HG03457 (cell line): ENCODE results near the gene FBXO30.

Experiments used
- ATAC-seq: cut with Tn5 transposase; IDR thresholded peaks from one replicate; pipeline ENCODE4 v1.9.1; 2021; ENCODE audit warnings: moderate number of reproducible peaks; ENCODE audit not compliant: unreplicated experiment

Gene FBXO30

DNA sequence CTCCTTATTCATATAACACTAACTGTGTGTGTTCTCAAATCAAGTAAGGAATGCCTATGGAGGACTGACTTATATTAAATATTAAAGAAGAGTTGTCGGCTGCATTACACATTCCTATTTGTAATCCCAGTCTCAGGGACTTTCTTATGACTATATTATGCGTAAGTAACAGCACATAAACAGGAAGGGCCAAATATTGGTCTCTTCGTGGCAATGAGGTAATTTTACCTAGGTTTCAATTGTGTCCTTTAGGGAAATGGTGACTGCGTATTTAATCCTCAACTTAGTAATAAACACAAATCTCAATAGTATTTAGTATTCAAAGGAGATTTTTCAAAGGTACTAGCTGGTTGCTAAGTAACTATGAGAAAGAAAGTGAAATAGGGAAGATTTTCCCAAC, 56.5 kb downstream of the FBXO30 start:
- ATAC-seq: no peak

DNA sequence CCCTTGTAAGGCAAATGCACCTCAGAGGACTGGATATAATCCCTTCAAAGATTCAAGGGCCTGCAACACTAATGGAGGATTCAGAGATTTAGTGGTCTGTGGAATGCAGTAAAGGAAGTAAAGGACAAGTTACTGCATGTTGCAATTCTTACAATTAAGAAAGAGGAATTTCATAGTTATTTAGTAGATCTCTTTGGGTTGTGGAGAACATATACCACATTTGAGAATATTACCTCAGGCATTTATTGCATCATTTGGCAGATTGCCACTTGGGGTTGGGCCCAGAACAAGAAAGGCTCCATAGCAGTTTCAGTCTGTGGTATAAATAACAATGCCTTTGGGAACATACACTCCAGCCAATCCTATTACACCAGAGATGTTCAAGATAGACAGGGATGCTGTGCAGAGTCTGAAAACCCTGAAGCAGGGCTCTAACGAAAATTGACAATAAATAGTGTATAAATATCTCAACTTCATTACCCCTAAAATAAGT, 58.4 kb downstream of the FBXO30 start:
- ATAC-seq: no peak

- ATAC-seq: no peak
These were observed 58.9 kb downstream of the FBXO30 start for GRCh38 chr6:145755682-145756081.

DNA sequence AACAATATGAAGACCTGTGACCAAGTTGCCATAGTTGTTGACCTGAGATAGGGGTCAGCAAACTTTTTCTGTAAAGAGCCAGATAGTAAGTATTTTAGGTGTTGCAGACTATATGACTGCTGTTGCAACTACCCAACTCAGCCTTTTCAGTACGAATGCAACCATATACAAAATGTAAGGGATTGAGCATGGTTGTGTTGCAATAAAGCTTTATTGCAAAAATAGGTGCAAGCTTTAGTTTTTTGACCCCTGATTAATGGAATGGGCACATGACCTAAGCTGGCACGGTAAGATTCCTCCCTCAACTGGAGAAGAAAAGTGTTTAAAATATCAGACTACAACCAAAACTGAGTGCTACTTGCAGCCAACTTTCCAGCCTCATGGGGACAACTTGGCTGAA, 62.0 kb downstream of the FBXO30 start:
- ATAC-seq: no peak

DNA sequence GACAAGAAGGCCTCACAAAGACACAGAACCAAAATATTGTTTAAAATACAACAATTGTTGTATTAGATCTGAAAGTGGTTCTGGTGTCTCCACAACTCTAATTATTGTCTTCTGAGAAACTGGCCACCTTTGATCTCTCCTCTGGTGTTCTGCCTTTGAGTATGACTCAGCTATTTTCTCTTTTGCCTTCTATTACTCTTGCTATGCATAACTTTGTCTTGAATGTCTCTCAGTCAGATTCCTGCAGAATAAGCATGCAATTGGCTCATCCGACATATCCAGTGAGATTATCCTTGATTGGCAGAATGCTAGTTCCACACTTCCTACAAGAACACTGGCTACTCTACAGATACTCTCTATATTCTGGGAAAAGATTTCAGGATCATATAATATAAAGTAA, 65.0 kb downstream of the FBXO30 start:
- no peak for ATAC-seq

DNA sequence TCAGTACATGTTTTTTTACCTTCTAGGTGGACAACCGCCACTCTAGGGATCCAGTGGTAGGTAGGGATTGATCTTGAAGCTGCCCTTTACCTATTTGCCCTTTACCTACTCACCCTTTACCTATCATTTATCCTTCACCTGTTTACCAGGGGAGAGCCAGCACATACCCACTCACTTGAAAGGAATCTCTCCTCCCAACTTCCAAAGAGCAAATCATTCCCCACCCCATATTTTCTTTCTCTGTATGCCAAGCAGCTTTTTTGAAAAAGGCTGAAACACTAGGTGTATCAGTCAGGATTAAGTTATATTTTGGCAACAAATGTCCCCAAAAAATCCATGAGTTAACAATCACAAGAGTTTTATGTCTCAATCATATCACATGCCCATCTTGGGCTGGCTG, 68.7 kb downstream of the FBXO30 start:
- ATAC-seq: no peak

GRCh38 chr6:145744619-145745018, 70.0 kb downstream of the FBXO30 start:
- ATAC-seq: no peak
